Stimulated activated CD4-positive, alpha-beta T cell treated with anti-CD3 and anti-CD28 coated beads, Interleukin-1b, Interleukin-23, amount 100 ng/mL, for 1 hour (primary cell): ENCODE measurements around the gene STARD3.

ENCODE experiments used
- DNase-seq, 2 donors: peaks; one replicate each; pipeline ENCODE4 v3.0.0-alpha.2; 2020; ENCODE audit warnings: low read depth in 2 of 2

STARD3 gene

GRCh38 chr17:39621523-39622379, 15.2 kb upstream of the STARD3 start:
- peak; percentile 72 to 83 for DNase-seq

GRCh38 chr17:39622380-39623006, 14.5 kb upstream of the STARD3 start:
- no peak for DNase-seq

- DNase-seq, result peak; percentile 60 to 88
Observed at GRCh38 chr17:39623356-39623950, 13.5 kb upstream of the STARD3 start.

GRCh38 chr17:39624313-39624712, 12.6 kb upstream of the STARD3 start:
- no peak for DNase-seq

DNA sequence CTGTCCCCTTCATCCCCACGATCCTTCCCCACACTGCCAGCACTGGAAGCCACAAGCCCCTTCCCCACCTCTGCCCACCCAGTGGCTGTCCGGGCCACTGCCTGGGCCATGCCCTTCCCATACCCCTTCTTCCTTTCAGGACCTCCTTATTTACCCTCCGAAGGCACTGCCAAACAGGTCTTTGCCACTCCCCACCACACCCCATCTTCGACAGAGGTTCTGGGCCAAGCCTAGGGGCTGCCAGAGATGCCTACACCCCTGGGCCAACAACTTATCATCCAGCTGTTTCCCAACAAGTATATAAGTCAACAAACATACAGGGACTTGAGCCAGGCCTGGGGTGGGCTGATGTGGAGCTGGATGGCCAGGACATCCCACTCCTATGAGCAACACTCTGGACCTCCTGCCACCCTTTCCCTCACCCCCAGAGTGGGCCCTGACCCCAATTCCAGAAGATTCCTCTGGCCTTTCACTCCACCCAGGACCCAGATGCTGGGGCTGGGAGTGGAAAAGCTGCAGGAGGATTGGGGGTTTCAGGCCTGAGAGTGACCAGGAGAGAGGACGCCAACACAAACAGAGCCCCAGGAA, 11.7 kb upstream of the STARD3 start:
- DNase-seq, result no peak

DNA sequence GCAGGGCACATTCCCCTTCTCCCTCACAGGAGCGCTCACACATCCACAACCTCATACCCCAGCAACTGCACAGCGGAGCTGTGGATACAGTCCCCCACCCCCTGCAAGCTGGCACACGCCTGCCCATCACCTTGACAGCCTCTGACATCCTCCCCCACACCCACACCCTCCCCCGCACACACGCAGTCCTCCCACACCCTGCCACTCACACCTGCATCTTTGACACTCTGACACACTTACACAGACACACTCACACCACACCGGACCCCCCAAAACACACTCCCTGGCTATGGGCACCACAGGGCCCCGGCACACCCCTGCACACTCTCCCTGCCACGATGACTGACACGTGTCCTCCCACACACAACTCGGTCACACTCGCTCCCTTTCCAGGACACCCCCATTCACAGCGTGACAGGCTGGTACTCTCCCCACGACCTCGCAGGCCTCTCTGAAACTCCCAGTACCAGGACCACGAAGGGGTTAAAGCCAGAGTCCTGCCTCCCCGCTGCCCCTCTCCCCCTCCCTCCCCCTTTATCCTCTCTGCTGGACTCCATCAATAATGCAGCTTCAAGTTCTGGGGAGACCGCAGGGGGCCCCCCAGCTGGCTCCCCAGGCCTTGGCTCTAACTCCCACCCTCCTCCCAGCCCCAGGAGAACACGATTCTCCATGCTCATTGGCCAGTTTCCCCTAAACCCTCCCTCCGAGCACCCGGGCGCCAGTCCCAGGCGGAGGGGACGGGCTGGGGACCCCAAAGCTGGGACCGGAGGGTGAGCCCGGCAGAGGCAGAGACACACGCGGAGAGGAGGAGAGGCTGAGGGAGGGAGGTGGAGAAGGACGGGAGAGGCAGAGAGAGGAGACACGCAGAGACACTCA, 10.5 kb upstream of the STARD3 start, which contains the start of gene PPP1R1B:
TSS of gene PPP1R1B (plus strand) at position 782 of the 876 bp plus-strand sequence. CDS start 441 bp downstream, outside the sequence.
- no peak for DNase-seq

- no peak for DNase-seq
Observed at GRCh38 chr17:39627047-39627711, 9.8 kb upstream of the STARD3 start.

DNA sequence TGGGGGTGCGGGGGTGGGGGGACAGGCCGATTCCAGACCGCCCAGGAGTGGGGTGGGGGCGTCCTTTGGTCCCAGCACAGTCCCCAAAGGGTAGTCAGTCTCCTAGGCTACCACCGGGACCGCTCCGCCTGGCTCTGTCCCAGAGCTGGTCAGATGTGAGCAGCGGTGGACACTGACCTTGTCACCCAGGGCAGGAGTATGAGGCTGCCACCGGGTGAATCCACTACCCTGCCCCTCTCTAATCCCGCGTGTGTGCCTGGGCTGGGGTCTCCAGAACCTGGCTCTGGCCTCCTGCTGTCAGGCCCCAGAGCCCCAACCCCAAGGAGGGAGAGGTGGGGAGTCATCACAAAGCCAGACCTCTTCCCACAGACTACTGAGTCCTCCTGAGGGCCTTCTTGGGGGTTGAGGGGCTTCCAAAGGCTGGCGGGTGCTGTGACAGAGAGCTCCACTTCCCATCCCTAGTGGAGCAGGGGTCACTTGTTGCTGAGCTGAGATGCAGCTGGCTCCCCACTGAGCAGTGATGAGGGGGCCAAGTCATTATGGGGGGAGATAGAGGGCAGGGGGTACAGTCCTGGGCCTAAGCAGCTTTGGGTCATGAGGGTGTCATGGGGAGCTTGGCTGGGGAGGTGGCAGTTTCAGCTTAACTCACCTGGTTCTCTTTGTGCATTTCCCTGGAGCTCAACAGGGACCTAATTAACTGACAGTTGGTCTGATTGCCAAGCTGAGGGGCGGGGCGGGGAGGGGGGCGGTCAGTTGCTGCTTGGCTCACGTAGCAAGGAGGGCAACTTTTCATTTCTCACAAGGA, 9.0 kb upstream of the STARD3 start:
- DNase-seq, result no peak

GRCh38 chr17:39628655-39629493, 8.1 kb upstream of the STARD3 start:
- DNase-seq, result no peak

GRCh38 chr17:39629494-39629880, 7.5 kb upstream of the STARD3 start:
- no peak for DNase-seq

DNA sequence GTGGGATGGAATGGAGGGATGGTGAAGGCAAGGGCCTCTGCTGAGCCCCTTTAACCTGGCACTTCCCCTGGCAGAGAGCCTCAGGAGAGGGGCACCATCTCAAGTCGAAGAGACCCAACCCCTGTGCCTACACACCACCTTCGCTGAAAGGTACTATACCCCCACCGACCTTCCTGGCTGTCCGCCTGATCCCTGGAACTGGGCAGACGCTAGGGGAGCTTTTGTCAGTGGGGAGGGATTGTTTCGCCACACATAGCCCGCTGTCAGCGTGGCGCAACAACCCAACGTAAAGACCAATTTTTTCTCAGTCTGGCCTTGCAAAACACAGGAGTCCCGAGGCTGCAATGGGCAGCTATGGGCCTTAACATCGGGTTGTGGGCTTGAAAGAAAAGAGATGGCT, 7.0 kb upstream of the STARD3 start:
- DNase-seq, result no peak

GRCh38 chr17:39631403-39631802, 5.5 kb upstream of the STARD3 start:
- no peak for DNase-seq

DNA sequence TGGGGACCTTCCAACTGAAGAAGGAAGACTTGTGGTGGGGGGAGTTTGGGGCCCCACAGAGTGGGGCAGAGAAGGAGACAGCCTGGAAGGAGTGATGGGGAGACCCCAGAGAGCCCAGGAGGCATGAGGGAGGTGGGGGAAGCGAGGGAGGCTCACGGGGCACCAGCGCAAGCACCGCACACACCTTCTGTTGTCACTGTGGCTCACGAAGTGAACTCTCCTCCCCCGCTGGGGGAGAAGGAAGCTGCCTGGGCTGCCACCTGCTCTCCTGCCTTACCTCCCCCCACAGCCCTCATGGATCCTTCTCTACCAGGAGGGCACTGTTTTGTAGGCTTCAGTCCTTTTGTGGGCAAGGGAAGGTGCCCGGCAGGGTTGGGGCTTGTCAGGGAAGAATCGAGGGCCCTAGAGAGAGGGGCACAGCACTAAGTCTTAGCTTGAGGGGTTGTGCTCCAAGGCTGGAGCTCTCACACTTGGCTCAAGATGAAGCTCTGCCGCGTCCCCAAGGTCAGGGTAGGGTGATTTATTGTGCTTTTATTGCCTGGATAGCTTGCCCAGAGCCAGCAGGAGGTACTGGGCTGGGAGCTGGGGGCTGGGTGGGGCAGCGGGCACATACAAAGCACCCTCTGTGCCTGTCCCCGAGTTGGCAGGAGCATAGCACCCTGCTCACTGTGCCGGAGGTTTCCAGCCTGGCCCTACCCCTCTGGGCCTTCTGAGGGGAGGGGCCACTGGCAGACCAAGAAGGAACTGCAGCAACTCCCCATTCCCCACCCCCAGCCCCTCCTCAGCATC, 4.6 kb upstream of the STARD3 start:
- DNase-seq, result no peak

DNA sequence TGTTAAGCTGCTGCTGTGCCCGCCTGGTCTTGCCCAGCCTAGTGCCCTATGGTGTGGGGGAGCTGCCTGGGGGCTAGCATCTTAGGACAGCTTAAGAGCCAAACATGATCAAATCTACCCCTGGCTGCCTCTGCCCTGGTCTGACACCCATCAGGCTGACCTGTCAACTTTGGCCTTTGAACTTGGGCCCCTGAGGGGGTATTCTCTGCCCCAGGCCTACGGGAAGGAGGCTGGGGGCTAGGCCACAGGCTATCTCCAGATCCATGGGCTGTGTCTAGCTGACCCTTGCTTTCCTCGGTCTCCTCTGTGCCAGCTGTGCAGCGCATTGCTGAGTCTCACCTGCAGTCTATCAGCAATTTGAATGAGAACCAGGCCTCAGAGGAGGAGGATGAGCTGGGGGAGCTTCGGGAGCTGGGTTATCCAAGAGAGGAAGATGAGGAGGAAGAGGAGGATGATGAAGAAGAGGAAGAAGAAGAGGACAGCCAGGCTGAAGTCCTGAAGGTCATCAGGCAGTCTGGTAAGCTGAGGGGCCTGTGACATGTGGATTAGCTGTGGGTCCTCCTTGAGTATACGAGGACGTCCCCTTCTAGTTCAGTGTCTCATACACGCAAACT, 3.3 kb upstream of the STARD3 start:
- DNase-seq, result no peak

- DNase-seq, result no peak
Observed at GRCh38 chr17:39634384-39634871, 2.5 kb upstream of the STARD3 start.

- no peak for DNase-seq
Observed at GRCh38 chr17:39635614-39636176, 1.2 kb upstream of the STARD3 start.

- no peak for DNase-seq
Observed at GRCh38 chr17:39636587-39636926, 387 bp upstream of the STARD3 start.
